Neural progenitor cell (in vitro differentiated cells): ENCODE data around the gene NFIX. TPM values are rescaled to one million over a fixed set of nuclear protein-coding genes. Genes with fewer than 3 reads are reported as not detected.

Source experiments
- DNase-seq: peaks from one replicate; pipeline ENCODE4 v3.0.0-alpha.2; 2016; ENCODE audit warnings: low spot score
- H2AFZ ChIP-seq: fragments of 200-600 bp; sonication (generic); replicated peaks from 2 replicates; pipeline ENCODE4 v1.6.1; 2016; ENCODE audit warnings: antibody characterized with exemption
- H3F3A ChIP-seq: fragments of 200-600 bp; sonication (generic); 2 replicates; pipeline ENCODE4 v1.6.1; 2016; ENCODE audit warnings: antibody characterized with exemption, low read depth
- H3K27ac ChIP-seq: fragments of 200-600 bp; sonication (generic); 2 replicates; pipeline ENCODE4 v1.5.1; 2016; ENCODE audit warnings: mild to moderate bottlenecking
- H3K27me3 ChIP-seq: fragments of 200-600 bp; sonication (generic); 2 replicates; pipeline ENCODE4 v1.6.1; 2016; ENCODE audit warnings: mild to moderate bottlenecking, moderate library complexity
- H3K36me3 ChIP-seq: fragments of 200-600 bp; sonication (generic); 2 replicates; pipeline ENCODE4 v1.5.1; 2016
- H3K4me1 ChIP-seq: fragments of 200-600 bp; sonication (generic); 2 replicates; pipeline ENCODE4 v1.6.1; 2016; ENCODE audit warnings: mixed run types
- H3K4me2 ChIP-seq: fragments of 200-600 bp; sonication (generic); 2 replicates; pipeline ENCODE4 v1.6.1; 2016
- H3K4me3 ChIP-seq: fragments of 200-600 bp; sonication (generic); 2 replicates; pipeline ENCODE4 v1.5.1; 2016
- H3K79me2 ChIP-seq: fragments of 200-600 bp; sonication (generic); 2 replicates; pipeline ENCODE4 v1.6.1; 2016; ENCODE audit warnings: low read depth
- H3K9ac ChIP-seq: fragments of 200-600 bp; sonication (generic); 2 replicates; pipeline ENCODE4 v1.6.1; 2016
- H3K9me3 ChIP-seq: fragments of 200-600 bp; sonication (generic); 2 replicates; pipeline ENCODE4 v1.5.1; 2016; ENCODE audit warnings: low read depth
- H4K20me1 ChIP-seq: fragments of 200-600 bp; sonication (generic); 2 replicates; pipeline ENCODE4 v1.6.1; 2016; ENCODE audit warnings: low read depth
- H3K27ac Mint-ChIP-seq: 3 replicates; pipeline ENCODE4 v1.8.0; 2021; ENCODE audit warnings: mixed read lengths
- H3K27me3 Mint-ChIP-seq: 2 replicates; pipeline ENCODE4 v1.8.0; 2022; ENCODE audit warnings: low read depth, mild to moderate bottlenecking, inconsistent platforms, moderate library complexity, mixed read lengths; ENCODE audit not compliant: insufficient read depth
- H3K36me3 Mint-ChIP-seq: 3 replicates; pipeline ENCODE4 v1.8.0; 2021; ENCODE audit warnings: mixed read lengths
- H3K4me1 Mint-ChIP-seq: 3 replicates; pipeline ENCODE4 v1.8.0; 2021; ENCODE audit warnings: mixed read lengths
- H3K4me3 Mint-ChIP-seq: 3 replicates; pipeline ENCODE4 v1.8.0; 2021; ENCODE audit warnings: mild to moderate bottlenecking, moderate library complexity, mixed read lengths
- H3K9me3 Mint-ChIP-seq: 3 replicates; pipeline ENCODE4 v1.8.0; 2020; ENCODE audit warnings: mixed read lengths
- EZH2 ChIP-seq: fragments of 200-600 bp; sonication (generic); IDR thresholded peaks from 2 replicates; pipeline ENCODE4 v1.6.1; 2017; ENCODE audit warnings: antibody characterized with exemption, mild to moderate bottlenecking, moderate library complexity
- EZH2phosphoT487 ChIP-seq: fragments of 200-600 bp; sonication (generic); IDR thresholded peaks from 2 replicates; pipeline ENCODE4 v1.6.1; 2017; ENCODE audit warnings: antibody characterized with exemption
- total RNA-seq: library from RNA; depleted of rRNA; stranded (reverse); fragments of >200 nt; gene quantifications from 2 replicates; pipeline ENCODE4 v1.2.3, GENCODE V29; 2015; ENCODE audit warnings: low replicate concordance
- TF ChIP-seq, protein P1 (sequence below): fragments of 200-600 bp; sonication (generic); IDR thresholded peaks from 2 replicates; pipeline ENCODE4 v1.5.1; 2017; ENCODE audit warnings: antibody characterized with exemption, mild to moderate bottlenecking

NFIX gene
- total RNA-seq, 1 donor from 2014 or later: 0.06 TPM

- Histone ChIP-seq H4K20me1 (peaks cover 67% of the 10 kb centered on the region), H3K4me2 (no peak overlapping the region), H3K79me2 (no peaks in the 10 kb centered on the region), H3K4me1 (peaks cover 27% of the 10 kb centered on the region), H3K9ac (no peak overlapping the region), H3K27ac (no peak overlapping the region), H3K4me3 (no peak overlapping the region), H3K36me3 (no peaks in the 10 kb centered on the region), H3K9me3 (no peaks in the 10 kb centered on the region), H2AFZ (no peak overlapping the region), H3F3A (peaks cover 15% of the 10 kb centered on the region), H3K27me3 (peaks cover 100% of the 10 kb centered on the region)
- TF ChIP-seq, protein P1, sequence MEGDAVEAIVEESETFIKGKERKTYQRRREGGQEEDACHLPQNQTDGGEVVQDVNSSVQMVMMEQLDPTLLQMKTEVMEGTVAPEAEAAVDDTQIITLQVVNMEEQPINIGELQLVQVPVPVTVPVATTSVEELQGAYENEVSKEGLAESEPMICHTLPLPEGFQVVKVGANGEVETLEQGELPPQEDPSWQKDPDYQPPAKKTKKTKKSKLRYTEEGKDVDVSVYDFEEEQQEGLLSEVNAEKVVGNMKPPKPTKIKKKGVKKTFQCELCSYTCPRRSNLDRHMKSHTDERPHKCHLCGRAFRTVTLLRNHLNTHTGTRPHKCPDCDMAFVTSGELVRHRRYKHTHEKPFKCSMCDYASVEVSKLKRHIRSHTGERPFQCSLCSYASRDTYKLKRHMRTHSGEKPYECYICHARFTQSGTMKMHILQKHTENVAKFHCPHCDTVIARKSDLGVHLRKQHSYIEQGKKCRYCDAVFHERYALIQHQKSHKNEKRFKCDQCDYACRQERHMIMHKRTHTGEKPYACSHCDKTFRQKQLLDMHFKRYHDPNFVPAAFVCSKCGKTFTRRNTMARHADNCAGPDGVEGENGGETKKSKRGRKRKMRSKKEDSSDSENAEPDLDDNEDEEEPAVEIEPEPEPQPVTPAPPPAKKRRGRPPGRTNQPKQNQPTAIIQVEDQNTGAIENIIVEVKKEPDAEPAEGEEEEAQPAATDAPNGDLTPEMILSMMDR: no peak
- TF ChIP-seq EZH2phosphoT487 (no peak), EZH2 (no peak)
- H3K27me3 Mint-ChIP-seq: peaks cover 91% of the 10 kb centered on the region
- no peak overlapping the region for H3K4me3 Mint-ChIP-seq
- peaks cover 2% of the 10 kb centered on the region for H3K9me3 Mint-ChIP-seq
- no peak for DNase-seq
- no peaks in the 10 kb centered on the region for H3K36me3 Mint-ChIP-seq
- peaks cover 31% of the 10 kb centered on the region for H3K4me1 Mint-ChIP-seq
- H3K27ac Mint-ChIP-seq: no peak overlapping the region
These were observed 32.8 kb downstream of the NFIX start for GRCh38 chr19:13028027-13028426.

DNA sequence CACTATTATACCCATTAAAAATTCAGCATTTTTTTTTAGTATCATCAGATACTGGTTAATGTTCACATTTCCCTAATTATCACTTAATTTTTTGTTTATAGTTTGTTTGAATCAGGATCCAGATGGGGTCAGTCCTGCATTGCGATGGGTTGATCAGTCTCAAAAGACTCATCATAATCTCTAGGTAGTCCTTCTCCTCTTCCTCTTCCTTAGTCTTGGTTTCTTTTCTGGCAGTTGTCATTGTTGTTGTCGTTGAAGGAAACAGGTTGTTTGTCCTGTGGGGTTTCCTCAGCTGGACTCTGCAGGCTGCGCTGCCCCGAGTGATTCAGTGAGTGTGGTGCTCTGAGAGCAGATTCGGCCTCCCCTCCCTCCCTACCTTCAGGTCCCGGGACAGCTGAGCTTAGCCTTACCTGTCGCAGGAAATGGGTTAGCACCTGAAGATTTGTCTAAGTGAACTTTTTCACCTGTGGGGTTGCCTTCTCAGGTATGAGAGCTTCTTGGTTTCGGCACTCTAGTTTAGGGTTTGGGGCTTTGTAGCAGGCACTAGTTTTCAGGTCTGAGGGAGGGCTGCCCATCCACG, 34.1 kb downstream of the NFIX start:
- no peak overlapping the region for H3K27ac ChIP-seq
- peaks cover 54% of the 10 kb centered on the region for H4K20me1 ChIP-seq
- H3F3A ChIP-seq: peaks cover 2% of the 10 kb centered on the region
- H3K4me3 ChIP-seq: no peak overlapping the region
- peak; percentile 46 for TF ChIP-seq EZH2phosphoT487
- TF ChIP-seq, protein P1: no peak
- peaks cover 2% of the 10 kb centered on the region for H3K9me3 Mint-ChIP-seq
- peaks cover 100% of the 10 kb centered on the region for H3K27me3 ChIP-seq
- H3K36me3 ChIP-seq: no peaks in the 10 kb centered on the region
- H3K36me3 Mint-ChIP-seq: no peaks in the 10 kb centered on the region
- H3K9ac ChIP-seq: no peak overlapping the region
- H3K79me2 ChIP-seq: no peaks in the 10 kb centered on the region
- no peak for DNase-seq
- H3K4me3 Mint-ChIP-seq: peak overlapping the region; percentile 28
- no peak overlapping the region for H2AFZ ChIP-seq
- no peak overlapping the region for H3K27ac Mint-ChIP-seq
- peaks cover 15% of the 10 kb centered on the region for H3K4me1 ChIP-seq
- no peaks in the 10 kb centered on the region for H3K9me3 ChIP-seq
- H3K4me2 ChIP-seq: no peak overlapping the region
- H3K4me1 Mint-ChIP-seq: peaks cover 35% of the 10 kb centered on the region
- H3K27me3 Mint-ChIP-seq: peaks cover 91% of the 10 kb centered on the region

GRCh38 chr19:13029893-13030292, 34.6 kb downstream of the NFIX start:
- no peak overlapping the region for H3K9ac ChIP-seq
- no peaks in the 10 kb centered on the region for H3K36me3 ChIP-seq
- Mint-ChIP-seq H3K4me3 (no peak overlapping the region), H3K4me1 (peaks cover 35% of the 10 kb centered on the region), H3K27ac (no peak overlapping the region), H3K27me3 (peaks cover 91% of the 10 kb centered on the region), H3K36me3 (no peaks in the 10 kb centered on the region), H3K9me3 (no peaks in the 10 kb centered on the region)
- peaks cover 100% of the 10 kb centered on the region for H3K27me3 ChIP-seq
- H3K4me2 ChIP-seq: no peak overlapping the region
- no peak overlapping the region for H2AFZ ChIP-seq
- H3K9me3 ChIP-seq: no peaks in the 10 kb centered on the region
- TF ChIP-seq, protein P1: peak; percentile 60
- TF ChIP-seq EZH2: peak; percentile 58
- peak; percentile 60 for TF ChIP-seq EZH2phosphoT487
- H3K4me3 ChIP-seq: no peak overlapping the region
- peaks cover 15% of the 10 kb centered on the region for H3K4me1 ChIP-seq
- H3K27ac ChIP-seq: no peak overlapping the region
- DNase-seq: peak; percentile 55
- H3K79me2 ChIP-seq: no peaks in the 10 kb centered on the region
- peaks cover 49% of the 10 kb centered on the region for H4K20me1 ChIP-seq
- H3F3A ChIP-seq: no peaks in the 10 kb centered on the region
